Activated CD4-positive, alpha-beta memory T cell treated with anti-CD3 and anti-CD28 coated beads, Interleukin-2, amount 10 ng/mL, durations not matched to agents 7 days and 5 days (primary cell): ENCODE data around the gene TCTA. TPM values are rescaled to one million over a fixed set of nuclear protein-coding genes. Genes with fewer than 3 reads are reported as not detected.

ENCODE experiments used
- CTCF ChIA-PET: fragments of 350-600 bp; sonication (Branson Sonifier 250); formaldehyde crosslinking; loops from one replicate; lab custom pipeline; 2021; ENCODE audit warnings: antibody characterized with exemption, inconsistent platforms; lab: Charles Lee
- POLR2A ChIA-PET: fragments of 350-600 bp; sonication (Branson Sonifier 250); formaldehyde crosslinking; loops from one replicate; lab custom pipeline; 2021; ENCODE audit warnings: antibody characterized with exemption; lab: Charles Lee
- DNase-seq: peaks from one replicate; pipeline ENCODE4 v3.0.0-alpha.2; 2020
- H3K27ac Mint-ChIP-seq: one replicate; pipeline ENCODE4 v1.8.0; 2021; ENCODE audit warnings: mild to moderate bottlenecking, mixed read lengths
- H3K27me3 Mint-ChIP-seq: one replicate; pipeline ENCODE4 v1.8.0; 2021; ENCODE audit warnings: mixed read lengths
- H3K36me3 Mint-ChIP-seq: one replicate; pipeline ENCODE4 v1.8.0; 2021; ENCODE audit warnings: low read depth, mixed read lengths
- H3K4me1 Mint-ChIP-seq: one replicate; pipeline ENCODE4 v1.8.0; 2021; ENCODE audit warnings: mixed read lengths
- H3K4me3 Mint-ChIP-seq: one replicate; pipeline ENCODE4 v1.8.0; 2021; ENCODE audit warnings: mild to moderate bottlenecking, mixed read lengths
- H3K9me3 Mint-ChIP-seq: one replicate; pipeline ENCODE4 v1.8.0; 2021; ENCODE audit warnings: mixed read lengths
- total RNA-seq, 2 experiments: library from RNA; stranded (reverse); gene quantifications; one replicate each; pipeline ENCODE4 v1.2.3, GENCODE V29; 2021

The TCTA gene
- total RNA-seq, 2 experiments from 2014 or later, result 19.7 to 22.4 TPM

GRCh38 chr3:49465270-49466034 is 53.2 kb downstream of the TCTA start:
- POLR2A ChIA-PET, result interaction anchor here (0.7 to 0.9 kb wide), 2 partner anchors 126 to 220 kb away, joined by 3 read pairs; partner anchors contain the start of gene USP4
- Mint-ChIP-seq H3K4me3 (no peak overlapping the region), H3K9me3 (no peaks in the 10 kb centered on the region), H3K36me3 (no peaks in the 10 kb centered on the region), H3K27me3 (no peaks in the 10 kb centered on the region), H3K4me1 (peaks cover 7% of the 10 kb centered on the region), H3K27ac (no peak overlapping the region)
- DNase-seq, result no peak
- CTCF ChIA-PET, result interaction anchor here (1.8 kb wide), 1 partner anchor 16 kb away, joined by 4 read pairs; no protein-coding TSS in a partner anchor

Other genes starting within 250 kb of the TCTA start
- 10 to 100 TPM; 19.9 to 20.9 TPM for gene CCDC71, start 246.1 kb upstream of the TCTA start, total RNA-seq
- gene KLHDC8B, start 240.8 kb upstream of the TCTA start, total RNA-seq, result 1 to 10 TPM; 1.2 to 1.4 TPM
- 1 to 10 TPM; 6.9 to 7.1 TPM for gene C3orf62, start 135.2 kb upstream of the TCTA start, total RNA-seq
- gene USP4, start 72.4 kb upstream of the TCTA start, total RNA-seq, result 10 to 100 TPM; 77.8 to 85.0 TPM
- gene GPX1, start 54.1 kb upstream of the TCTA start, total RNA-seq, result 10 to 100 TPM; 71.5 to 76.8 TPM
- gene RHOA, start 447 bp upstream of the TCTA start, total RNA-seq, result 100 to 1,000 TPM; 504 to 505 TPM
- 1 to 10 TPM; 3.5 to 5.2 TPM for gene AMT, start 10.1 kb downstream of the TCTA start, total RNA-seq
- gene NICN1, start 16.9 kb downstream of the TCTA start, total RNA-seq, result 10 to 100 TPM; 23.8 to 25.5 TPM
- gene DAG1, start 57.8 kb downstream of the TCTA start, total RNA-seq, result 10 to 100 TPM; 13.8 to 16.5 TPM
- gene BSN, start 142.1 kb downstream of the TCTA start, total RNA-seq, result under 1 TPM; 0.03 to 0.05 TPM